PFSK-1 (cell line): ENCODE measurements around the gene TNFSF4. TPM values are rescaled to one million over a fixed set of nuclear protein-coding genes. Genes with fewer than 3 reads are reported as not detected.

Source experiments
- FOXP2 ChIP-seq: optimal IDR thresholded peaks from 2 replicates; pipeline ENCODE3; 2011; ENCODE audit warnings: borderline replicate concordance, control low read depth, inconsistent platforms; ENCODE audit not compliant: insufficient read depth; ENCODE audit errors: extremely low read length, extremely low read depth
- POLR2AphosphoS5 ChIP-seq: IDR thresholded peaks from 2 replicates; pipeline ENCODE4 v1.6.1; 2012; ENCODE audit warnings: low read depth, mild to moderate bottlenecking, control low read depth, low read length, moderate library complexity
- SIN3A ChIP-seq: IDR thresholded peaks from 2 replicates; pipeline ENCODE4 v1.6.1; 2012; ENCODE audit warnings: mild to moderate bottlenecking, low read length, moderate library complexity, borderline replicate concordance; ENCODE audit not compliant: insufficient read depth
- TAF1 ChIP-seq: IDR thresholded peaks from 2 replicates; pipeline ENCODE4 v1.6.1; 2012; ENCODE audit warnings: low read length, control low read depth, borderline replicate concordance; ENCODE audit not compliant: insufficient read depth
- polyA plus RNA-seq: library from polyadenylated mRNA; unstranded; fragments of >200 nt; gene quantifications from one replicate; pipeline ENCODE4 v1.2.1, GENCODE V29; 2012; ENCODE audit warnings: low read depth, missing spikeins; ENCODE audit not compliant: insufficient read length
- TF ChIP-seq, protein P1 (sequence below), 2 experiments: IDR thresholded peaks; 2 replicates each; pipeline versions ENCODE4 v1.6.1 to v1.8.0; 2011 to 2012; ENCODE audit warnings: low read depth in 2 of 2, low read length in 2 of 2, control low read depth in 1 of 2, inconsistent platforms in 1 of 2, mild to moderate bottlenecking in 1 of 2, moderate library complexity in 1 of 2; ENCODE audit not compliant: insufficient read depth in 1 of 2

TNFSF4 gene, protein sequence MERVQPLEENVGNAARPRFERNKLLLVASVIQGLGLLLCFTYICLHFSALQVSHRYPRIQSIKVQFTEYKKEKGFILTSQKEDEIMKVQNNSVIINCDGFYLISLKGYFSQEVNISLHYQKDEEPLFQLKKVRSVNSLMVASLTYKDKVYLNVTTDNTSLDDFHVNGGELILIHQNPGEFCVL
- polyA plus RNA-seq = 0.74 TPM

DNA sequence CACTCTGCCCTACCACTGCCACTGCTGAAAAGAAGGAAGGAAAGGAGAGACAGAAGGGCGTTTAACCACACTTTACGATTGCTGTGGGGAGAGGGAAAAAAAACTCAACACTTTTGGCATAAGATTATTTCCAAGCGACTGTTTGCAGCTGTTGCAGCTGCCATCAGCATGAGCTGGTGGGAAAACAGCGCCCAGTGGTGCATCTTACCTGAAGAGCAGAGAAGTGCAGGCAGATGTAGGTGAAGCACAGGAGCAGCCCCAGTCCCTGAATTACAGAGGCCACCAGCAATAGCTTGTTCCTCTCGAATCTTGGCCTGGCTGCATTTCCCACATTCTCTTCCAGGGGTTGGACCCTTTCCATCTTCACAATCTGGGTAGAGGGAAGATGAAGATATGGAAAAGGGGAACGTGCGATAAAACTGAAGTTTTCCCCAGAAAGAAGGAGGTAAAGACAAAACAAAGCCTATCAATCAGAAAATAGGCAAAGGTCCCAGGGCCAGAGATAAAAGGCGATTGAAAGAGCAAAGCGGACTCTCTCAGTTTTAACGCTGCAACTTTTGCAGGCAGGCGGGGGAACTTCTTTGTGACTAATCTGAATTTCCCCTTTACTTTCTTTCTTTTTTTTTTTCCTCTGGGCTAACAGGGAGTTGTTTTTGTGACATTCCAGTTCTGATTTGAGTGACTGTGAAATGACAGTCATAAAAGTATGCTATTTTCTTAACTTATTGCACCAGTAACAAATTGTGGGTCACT lies at the start of gene TNFSF4:
Gene TNFSF4 (minus strand): TSS at position 516 of the 753 bp plus-strand sequence. CDS start 155 bp downstream, at position 361.
- TF ChIP-seq TAF1 (no peak), FOXP2 (no peak), SIN3A (no peak), POLR2AphosphoS5 (no peak)
- TF ChIP-seq, protein P1, sequence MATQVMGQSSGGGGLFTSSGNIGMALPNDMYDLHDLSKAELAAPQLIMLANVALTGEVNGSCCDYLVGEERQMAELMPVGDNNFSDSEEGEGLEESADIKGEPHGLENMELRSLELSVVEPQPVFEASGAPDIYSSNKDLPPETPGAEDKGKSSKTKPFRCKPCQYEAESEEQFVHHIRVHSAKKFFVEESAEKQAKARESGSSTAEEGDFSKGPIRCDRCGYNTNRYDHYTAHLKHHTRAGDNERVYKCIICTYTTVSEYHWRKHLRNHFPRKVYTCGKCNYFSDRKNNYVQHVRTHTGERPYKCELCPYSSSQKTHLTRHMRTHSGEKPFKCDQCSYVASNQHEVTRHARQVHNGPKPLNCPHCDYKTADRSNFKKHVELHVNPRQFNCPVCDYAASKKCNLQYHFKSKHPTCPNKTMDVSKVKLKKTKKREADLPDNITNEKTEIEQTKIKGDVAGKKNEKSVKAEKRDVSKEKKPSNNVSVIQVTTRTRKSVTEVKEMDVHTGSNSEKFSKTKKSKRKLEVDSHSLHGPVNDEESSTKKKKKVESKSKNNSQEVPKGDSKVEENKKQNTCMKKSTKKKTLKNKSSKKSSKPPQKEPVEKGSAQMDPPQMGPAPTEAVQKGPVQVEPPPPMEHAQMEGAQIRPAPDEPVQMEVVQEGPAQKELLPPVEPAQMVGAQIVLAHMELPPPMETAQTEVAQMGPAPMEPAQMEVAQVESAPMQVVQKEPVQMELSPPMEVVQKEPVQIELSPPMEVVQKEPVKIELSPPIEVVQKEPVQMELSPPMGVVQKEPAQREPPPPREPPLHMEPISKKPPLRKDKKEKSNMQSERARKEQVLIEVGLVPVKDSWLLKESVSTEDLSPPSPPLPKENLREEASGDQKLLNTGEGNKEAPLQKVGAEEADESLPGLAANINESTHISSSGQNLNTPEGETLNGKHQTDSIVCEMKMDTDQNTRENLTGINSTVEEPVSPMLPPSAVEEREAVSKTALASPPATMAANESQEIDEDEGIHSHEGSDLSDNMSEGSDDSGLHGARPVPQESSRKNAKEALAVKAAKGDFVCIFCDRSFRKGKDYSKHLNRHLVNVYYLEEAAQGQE (IDR thresholded peaks at IDR 0.05; ENCODE audit: insufficient read depth in 1 of 2, low read depth in 2 of 2, low read length in 2 of 2) = no peak

DNA sequence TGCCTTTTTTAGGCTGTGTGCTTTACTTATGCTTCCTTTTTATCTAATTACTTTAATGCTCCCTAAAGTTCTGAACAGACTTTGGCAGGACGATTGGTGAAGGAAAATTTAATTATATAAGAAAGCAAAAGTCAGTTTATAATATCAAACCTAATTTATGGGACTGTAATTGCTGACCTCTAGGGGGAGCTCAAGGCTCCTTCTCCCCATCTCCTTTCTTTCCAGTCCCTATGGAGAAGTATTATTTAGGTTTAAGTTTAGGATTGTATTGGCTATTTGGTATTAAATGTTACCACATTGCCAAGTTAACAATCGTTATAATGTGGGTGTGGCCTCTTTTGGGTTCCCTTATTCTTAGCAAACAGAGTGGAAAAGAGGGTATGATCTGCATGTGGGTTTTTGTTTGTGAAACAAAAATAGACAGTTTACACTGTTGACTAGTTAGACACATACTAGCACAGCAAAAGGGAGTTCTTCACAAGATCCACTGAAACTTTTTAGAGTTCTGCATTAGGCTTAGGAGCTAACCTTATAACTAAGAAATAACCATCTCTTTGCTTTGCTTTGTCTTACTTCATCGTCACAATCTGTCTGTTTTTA lies 48.2 kb upstream of the TNFSF4 start:
- TF ChIP-seq FOXP2 = no peak
- no peak for TF ChIP-seq TAF1
- TF ChIP-seq SIN3A = no peak
- TF ChIP-seq, protein P1 (IDR thresholded peaks at IDR 0.05; ENCODE audit: insufficient read depth in 1 of 2, low read depth in 2 of 2, low read length in 2 of 2) = no peak
- TF ChIP-seq POLR2AphosphoS5 = no peak

DNA sequence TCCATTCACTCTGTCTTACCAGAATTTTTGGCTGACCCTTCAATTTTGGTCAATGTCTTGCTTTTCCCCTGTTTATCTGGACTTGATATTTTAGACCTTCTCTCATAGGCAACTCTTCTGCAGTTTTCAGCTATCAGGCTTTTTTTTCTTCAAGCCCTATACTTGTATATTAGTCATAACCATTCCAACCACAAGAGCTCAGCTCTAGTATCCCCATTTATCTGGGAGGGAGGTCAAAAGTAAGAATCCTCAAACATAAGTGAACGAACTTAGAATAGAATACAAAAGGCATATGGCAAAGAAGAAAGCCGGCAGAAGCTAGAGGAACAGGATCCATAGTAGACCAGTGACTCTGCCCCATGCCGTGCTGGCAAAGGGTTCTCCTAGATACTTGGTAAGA lies 45.9 kb upstream of the TNFSF4 start:
- TF ChIP-seq FOXP2 (no peak), SIN3A (no peak), POLR2AphosphoS5 (no peak), TAF1 (no peak)
- TF ChIP-seq, protein P1 (IDR thresholded peaks at IDR 0.05; ENCODE audit: insufficient read depth in 1 of 2, low read depth in 2 of 2, low read length in 2 of 2) = no peak

DNA sequence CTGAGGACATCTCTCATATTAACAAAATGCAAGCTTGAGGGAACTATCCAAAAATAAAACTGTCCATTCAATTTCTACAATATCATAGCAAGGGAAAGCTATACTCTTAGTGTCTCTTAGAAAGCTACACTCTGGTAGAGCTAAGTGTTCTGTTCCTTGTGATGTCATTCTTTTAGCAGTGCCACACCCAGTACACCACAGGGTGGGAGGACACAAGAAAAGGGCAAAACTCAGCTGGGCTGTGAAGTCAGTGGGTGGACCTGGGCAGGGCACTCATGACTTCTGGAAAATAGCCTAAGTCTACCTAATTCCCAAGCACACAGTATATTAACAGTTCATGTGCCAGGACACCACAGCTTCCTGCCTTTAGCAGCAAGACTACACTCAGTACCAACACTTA lies 42.2 kb upstream of the TNFSF4 start:
- TF ChIP-seq, protein P1 (IDR thresholded peaks at IDR 0.05; ENCODE audit: insufficient read depth in 1 of 2, low read depth in 2 of 2, low read length in 2 of 2) = no peak
- TF ChIP-seq SIN3A (no peak), TAF1 (no peak), FOXP2 (no peak), POLR2AphosphoS5 (no peak)
